GM12865 (cell line): ENCODE results near the gene RIOK2.
A peak's percentile ranks its signal among the peaks of the same experiment; 100 is the strongest.

Source experiments
- DNase-seq: peaks from one replicate; pipeline ENCODE4 v3.0.0; 2010; ENCODE audit warnings: low read depth
- H3K4me3 ChIP-seq: 2 replicates; pipeline ENCODE4 v1.5.1; 2011; ENCODE audit warnings: mild to moderate bottlenecking, low read depth, low read length, control low read depth
- TF ChIP-seq, protein P1 (sequence below): IDR thresholded peaks from 2 replicates; pipeline ENCODE4 v1.5.1; 2011; ENCODE audit warnings: low read length, control low read depth, low read depth, inconsistent platforms; ENCODE audit not compliant: insufficient read depth; ENCODE audit errors: missing control alignments

RIOK2 gene

DNA sequence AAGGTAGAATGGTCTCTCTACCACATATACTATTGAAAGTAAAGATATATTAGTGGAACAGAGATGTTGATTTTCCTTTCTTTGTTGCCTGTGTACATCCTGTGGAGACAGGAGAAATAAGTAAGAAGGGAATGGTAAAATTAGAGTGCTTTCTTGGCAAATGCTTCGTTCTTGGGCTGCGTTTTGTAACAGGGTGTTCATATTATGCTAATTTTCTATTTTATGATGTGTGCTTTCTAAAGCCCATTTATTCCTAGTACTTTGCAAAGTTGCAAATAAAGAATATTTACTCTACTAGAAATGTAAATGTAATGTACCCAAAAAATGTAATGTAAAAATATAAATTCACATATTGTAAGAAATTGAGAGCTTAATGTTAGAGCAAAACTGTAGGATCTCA is 40.5 kb upstream of the RIOK2 start:
- H3K4me3 ChIP-seq: no peak overlapping the region
- DNase-seq: no peak
- TF ChIP-seq, protein P1, sequence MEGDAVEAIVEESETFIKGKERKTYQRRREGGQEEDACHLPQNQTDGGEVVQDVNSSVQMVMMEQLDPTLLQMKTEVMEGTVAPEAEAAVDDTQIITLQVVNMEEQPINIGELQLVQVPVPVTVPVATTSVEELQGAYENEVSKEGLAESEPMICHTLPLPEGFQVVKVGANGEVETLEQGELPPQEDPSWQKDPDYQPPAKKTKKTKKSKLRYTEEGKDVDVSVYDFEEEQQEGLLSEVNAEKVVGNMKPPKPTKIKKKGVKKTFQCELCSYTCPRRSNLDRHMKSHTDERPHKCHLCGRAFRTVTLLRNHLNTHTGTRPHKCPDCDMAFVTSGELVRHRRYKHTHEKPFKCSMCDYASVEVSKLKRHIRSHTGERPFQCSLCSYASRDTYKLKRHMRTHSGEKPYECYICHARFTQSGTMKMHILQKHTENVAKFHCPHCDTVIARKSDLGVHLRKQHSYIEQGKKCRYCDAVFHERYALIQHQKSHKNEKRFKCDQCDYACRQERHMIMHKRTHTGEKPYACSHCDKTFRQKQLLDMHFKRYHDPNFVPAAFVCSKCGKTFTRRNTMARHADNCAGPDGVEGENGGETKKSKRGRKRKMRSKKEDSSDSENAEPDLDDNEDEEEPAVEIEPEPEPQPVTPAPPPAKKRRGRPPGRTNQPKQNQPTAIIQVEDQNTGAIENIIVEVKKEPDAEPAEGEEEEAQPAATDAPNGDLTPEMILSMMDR: no peak

DNA sequence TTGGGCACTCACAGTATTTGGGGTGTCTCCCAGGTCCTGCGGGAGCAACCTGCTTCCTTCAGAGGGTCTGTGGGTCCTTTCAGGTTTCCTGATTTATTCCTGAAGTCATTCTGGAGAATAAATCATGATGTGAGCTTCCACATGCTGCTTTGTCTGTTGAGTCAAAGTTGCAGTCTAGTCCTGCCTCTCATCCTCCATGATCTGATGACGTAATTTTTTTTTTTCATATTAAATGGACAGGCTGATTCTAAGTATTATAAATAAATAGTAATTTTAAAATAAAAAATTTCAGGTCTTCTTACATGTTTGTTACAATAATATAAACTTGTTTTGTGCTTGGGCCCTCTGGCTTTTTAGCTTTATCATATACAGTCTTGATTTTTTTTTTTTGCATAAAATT is 26.3 kb upstream of the RIOK2 start:
- DNase-seq: no peak
- no peak overlapping the region for H3K4me3 ChIP-seq
- TF ChIP-seq, protein P1: no peak

DNA sequence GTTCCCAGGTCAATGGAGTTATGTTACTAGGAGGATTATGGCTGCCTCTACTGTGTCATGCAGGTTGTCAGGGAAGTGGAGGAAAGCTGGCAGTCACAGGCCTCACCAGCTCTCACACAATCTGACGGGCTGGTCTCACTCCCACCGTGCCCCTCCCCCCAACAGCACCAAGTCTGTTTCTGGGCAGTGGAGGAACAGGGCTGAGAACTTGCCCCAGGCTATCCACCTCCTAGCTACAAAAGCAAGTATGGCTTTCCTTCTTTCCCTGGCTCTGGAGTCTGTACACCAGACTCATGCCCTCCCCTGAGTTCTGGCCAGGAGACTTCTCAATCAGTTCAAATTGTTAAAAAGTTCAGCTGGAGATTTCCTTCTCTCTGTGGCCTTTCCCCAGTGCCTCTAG is 25.7 kb upstream of the RIOK2 start:
- TF ChIP-seq, protein P1: no peak
- no peak for DNase-seq
- H3K4me3 ChIP-seq: no peak overlapping the region

DNA sequence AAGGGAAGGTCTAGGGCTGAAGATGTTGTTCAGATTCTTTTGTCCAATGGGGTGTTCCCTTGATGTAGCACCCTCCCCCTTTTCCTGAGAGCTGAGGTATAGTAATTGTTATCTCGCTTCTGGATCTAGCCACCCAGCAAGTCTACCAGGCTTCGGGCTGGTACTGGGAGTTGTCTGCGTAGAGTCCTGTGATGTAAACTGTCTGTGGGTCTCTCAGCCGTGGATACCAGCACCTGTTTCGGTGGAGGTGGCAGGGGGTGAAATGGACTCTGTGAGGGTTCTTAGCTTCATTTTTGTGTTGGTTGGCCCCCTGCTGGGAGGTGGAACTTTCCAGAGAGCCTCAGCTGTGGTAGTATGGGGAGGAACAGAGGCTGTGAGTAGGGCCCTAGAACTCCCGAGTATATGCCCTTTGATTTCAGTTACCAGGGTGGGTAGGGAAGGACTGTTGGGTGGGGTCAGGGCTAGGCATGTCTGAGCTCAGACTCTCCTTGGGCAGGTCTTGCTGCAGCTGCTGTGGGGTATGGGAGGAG is 25.2 kb upstream of the RIOK2 start:
- TF ChIP-seq, protein P1: no peak
- no peak for DNase-seq
- H3K4me3 ChIP-seq: no peak overlapping the region

DNA sequence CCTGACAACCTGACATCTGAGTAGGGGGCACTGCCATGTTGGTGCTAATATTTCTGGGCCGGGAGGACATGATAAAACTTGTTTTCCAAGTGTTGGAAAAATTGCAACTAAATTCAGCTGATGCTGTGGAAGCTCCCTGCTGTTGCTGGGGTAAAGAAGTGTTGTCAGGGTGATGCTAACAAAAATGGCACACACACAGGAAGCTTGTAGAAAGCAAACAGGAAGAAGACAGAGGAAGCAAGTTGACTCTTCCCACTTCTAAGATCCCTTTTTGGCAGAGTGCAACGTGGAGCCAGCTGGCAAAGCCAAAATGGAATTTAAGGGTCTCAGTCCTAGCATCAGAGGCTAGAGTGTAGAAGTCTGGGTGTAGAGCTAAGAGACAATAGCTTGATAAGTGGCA is 11.3 kb upstream of the RIOK2 start:
- DNase-seq: no peak
- H3K4me3 ChIP-seq: no peak overlapping the region
- TF ChIP-seq, protein P1: no peak

DNA sequence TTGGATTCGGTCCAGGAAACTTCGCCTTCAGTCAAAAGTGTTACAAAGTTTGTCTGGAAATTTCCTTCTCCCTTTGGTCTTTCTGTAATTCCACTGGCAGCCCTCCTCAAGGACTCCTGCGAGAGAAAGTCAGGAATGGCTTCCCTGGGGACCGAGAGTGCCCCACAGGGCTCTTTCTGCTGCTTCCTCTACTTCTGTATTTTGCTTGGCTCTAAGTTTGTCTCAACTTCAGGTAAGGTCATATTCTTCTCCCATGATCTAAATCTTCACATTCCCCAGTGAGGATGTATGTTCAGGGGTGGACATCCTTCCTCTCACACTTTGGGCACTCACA is 10.3 kb upstream of the RIOK2 start:
- H3K4me3 ChIP-seq: no peak overlapping the region
- TF ChIP-seq, protein P1: no peak
- DNase-seq: no peak

DNA sequence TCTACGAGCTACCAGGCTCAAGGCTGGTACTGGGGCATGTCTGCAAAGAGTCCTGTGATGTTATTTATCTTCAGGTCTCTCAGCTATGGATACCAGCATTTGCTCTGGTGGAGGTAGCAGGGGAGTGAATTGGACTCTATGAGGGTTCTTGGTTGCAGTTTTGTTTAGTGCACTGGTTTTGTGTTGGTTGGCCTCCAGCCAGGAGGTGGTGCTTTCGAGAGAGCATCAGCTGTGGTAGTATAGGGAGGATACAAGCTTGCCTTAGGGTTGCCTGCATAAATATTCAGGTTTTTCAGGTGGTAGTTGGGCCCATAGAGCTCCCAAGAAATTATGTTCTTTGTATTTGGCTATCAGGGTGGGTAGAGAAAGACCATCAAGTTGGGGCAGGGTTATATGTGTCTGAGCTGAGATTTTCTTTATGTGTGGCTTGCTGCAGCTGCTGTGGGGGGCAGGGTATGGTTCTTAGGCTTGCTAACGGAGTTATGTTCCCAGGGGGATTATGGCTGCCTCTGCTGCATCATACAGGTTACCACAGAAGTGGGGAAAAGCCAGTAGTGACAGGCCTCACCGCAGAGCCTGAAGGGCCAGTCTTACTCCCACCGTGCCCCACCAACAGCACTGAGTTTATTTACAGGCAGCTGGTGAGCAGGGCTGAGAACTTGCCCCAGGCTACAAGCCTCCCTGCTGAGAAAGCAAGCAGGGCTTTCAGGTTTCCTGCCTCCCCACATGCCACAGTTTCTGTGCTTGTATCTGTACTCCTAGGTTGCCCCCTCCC is 9.7 kb upstream of the RIOK2 start:
- peak; percentile 66 for DNase-seq
- TF ChIP-seq, protein P1: no peak
- no peak overlapping the region for H3K4me3 ChIP-seq
